Fibroblast of skin of left biceps (primary cell): ENCODE results near the gene DDX47.
"Not testable (repeated sequence)": the region's sequence is repeated elsewhere in the genome, so short reads cannot be mapped to it uniquely, and the experiment has no call there.

Source experiments
- DNase-seq, 2 experiments: peaks; one replicate each; pipeline ENCODE4 v3.0.0-alpha.2; 2013; ENCODE audit warnings: low read depth in 2 of 2

DDX47 gene

DNA sequence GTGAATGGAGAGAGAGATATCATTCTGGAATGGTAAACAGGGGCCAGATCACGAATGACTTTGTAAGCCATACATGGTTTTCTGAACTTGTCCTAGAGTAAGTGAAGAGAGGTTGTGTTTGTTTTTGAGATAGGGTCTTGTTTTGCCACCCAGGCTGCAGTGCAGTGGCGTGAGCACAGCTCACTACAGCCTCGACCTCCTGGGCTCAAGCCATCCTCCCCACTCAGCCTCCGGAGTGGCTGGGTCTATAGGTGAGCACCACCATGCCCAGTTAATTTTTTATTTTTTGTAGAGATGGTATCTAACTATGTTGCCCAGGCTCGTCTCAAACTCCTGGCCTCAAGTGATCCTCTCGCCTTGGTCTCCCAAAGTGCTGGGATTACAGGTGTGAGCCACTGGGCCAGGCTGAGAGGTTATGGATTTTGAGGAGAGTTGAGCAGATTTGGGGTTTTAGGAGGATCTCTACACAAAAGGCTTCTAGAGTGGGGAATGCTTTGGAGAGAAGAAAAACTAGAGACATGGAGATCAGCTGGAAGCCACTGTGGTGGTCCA, 58.5 kb downstream of the DDX47 start:
- no peak for DNase-seq

DNA sequence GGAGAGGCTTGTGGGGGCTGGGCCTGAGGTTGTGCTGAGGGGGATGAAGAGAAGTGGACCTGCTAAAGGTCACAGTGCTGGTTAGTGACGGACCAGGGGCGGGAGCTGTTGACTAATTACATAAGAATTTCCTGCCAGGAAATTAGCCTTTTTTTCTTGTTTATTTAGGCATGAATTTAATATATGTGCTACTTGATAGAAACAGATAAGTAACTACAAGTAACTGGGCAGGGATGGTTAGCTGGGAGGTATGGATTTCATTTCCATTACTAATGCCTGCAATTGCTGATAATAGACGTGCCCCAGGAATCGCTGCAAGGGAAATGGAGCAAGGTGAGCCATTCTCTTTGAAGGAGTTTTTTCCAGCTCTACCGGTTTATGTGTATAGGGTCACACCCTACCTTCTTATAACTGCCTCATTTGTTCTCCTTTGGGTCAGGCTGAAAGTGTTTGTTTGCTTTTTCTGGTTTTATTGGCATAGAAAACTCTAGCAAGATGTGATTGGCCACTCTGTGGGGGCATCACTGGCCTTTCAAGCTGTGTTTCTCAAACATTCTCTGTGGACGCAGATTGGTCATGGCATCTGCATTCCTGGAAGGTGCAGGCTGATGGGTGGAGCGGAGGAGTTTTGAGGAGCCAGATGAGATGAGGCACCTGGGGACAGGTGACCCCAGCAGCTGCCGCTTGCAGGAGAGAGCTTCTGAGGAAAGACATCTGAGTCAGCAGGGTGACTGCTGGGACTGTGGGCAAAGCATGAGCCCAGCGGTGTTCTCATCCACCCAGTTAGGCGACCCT, 59.2 kb downstream of the DDX47 start:
- no peak for DNase-seq

DNA sequence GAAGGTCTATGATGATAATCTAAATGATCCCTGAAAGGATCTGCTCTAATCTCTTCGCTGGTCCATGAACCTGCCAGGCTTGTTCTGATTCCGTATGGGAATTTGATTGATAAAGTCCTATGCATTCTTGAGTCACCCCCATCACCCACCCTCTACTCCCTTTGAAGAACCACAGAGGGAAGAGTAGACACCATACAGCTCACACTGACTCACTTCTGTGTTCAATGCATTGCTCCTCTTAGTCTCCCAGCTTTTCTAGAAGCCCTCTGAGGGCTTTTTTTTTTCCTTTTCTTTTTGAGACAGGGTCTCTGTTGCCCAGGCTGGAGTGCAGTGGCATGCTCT, 59.8 kb downstream of the DDX47 start:
- DNase-seq, result no peak

DNA sequence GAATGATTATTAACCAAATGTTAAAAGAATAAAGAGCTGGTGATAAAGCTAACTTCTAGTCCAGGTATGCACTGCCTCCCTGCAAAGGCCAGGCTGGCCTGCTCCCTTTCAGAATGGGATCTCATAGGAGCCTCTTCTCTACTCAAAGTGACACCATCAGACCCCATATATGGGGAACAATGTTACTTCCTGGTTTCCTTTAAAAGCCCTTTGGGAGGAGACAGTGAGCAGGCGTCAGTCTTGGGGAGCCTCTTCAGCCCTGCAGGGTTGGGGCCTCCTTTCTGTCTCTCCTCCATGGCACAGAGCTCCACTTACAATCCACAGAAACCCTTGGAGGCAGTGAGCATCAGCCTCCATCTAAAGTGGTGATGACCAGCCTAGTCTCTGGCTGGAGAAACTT, 60.9 kb downstream of the DDX47 start:
- DNase-seq, result no peak

DNA sequence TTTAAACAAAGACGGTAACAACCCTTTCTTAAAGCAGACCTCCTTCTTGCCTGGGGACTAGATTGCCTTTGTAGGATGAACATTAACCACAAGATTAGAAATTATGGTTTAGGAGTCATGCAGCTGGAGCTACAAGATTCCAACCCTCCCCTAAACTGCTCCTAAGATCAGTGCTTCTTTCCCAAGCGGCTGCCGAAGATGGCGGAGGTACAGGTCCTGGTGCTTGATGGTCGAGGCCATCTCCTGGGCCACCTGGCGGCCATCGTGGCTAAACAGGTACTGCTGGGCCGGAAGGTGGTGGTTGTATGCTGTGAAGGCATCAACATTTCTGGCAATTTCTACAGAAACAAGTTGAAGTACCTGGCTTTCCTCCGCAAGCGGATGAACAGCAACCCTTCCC, 62.2 kb downstream of the DDX47 start:
- DNase-seq, result not testable (repeated sequence)

DNA sequence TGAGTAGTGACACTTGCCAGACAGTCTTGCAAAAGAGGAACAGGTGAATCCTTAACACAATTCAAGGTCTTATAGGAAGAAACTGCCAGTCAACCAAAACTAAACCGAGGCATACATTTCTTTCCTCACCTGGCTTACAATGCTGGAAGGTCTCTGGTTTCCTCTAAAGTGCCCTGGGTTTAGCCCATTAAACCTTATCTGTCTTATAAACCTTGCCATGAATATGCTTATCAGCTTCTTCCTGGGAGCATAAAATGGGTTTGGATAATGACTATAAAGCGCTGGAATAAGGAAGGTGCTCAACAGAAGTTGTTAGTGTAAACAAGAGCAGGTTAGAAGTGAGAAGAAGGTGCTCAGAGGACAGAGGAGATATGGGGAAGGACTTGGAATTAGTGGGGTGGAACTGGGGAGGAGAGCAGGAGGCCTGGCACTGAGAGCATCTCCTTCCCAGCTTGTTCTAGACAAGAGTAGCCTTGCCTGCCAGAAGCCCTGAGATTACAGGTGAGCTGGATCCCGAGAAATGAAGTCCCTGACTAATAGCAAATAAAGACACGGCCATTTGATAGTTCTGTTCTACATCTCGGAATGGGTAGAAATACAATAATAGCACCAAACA, 64.1 kb downstream of the DDX47 start:
- no peak for DNase-seq

DNA sequence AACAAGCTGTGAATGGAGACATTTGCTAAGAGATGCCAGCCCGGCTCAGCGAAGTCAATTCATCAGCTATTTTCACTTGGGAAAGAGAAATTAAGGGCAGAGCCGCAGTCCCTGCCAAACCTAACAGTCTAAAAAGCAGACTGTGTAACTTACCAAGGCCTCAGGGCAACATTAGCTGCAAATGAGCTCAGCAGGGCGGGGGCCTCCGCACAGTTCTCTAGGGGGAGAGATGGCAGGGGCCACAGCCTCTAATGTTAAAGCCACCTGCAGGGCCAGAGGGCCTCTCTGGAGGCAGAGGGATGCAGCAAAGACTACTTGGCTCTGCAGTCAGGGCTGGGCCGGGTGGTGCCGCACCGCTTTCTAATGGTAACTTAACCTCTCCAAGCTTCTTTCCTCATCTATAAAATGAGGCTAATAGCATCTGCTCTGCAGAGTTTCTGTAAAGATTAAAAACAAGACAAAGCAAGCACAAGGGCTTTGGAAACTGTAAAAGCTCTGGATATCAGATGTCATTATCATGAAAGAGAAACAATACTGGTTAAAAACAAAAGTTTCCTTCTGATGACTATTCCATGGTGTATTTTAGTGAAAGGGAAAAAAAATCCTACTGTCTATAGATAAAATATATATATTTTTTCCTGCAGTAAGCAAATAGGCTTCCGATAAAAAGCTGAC, 64.8 kb downstream of the DDX47 start:
- no peak for DNase-seq
